Upper lobe of right lung (tissue), 1 donor: ENCODE measurements around the gene HOXC10. TPM values are rescaled to one million over a fixed set of nuclear protein-coding genes. Genes with fewer than 3 reads are reported as not detected.
A peak's percentile ranks its signal among the peaks of the same experiment; 100 is the strongest.

ENCODE experiments used
- ATAC-seq: fragments of 200-7000 bp; cut with Tn5 transposase; one replicate; pipeline ENCODE4 v1.9.1; 2020; ENCODE audit warnings: mild to moderate bottlenecking, moderate library complexity
- DNase-seq: peaks from one replicate; pipeline ENCODE4 v3.0.0-alpha.2; 2020
- H3K27ac ChIP-seq: fragments of 200-600 bp; one replicate; pipeline ENCODE4 v1.8.0; 2022
- H3K27me3 ChIP-seq: fragments of 200-600 bp; one replicate; pipeline ENCODE4 v1.8.0; 2022; ENCODE audit warnings: mild to moderate bottlenecking
- H3K36me3 ChIP-seq: fragments of 200-600 bp; one replicate; pipeline ENCODE4 v1.8.0; 2022
- H3K4me1 ChIP-seq: fragments of 200-600 bp; one replicate; pipeline ENCODE4 v1.8.0; 2022
- H3K4me3 ChIP-seq: fragments of 200-600 bp; one replicate; pipeline ENCODE4 v1.8.0; 2022; ENCODE audit warnings: mild to moderate bottlenecking
- H3K9me3 ChIP-seq: fragments of 200-600 bp; one replicate; pipeline ENCODE4 v1.8.0; 2022
- CTCF ChIP-seq: fragments of 200-600 bp; IDR thresholded peaks from one replicate; pipeline ENCODE4 v1.8.0; 2022; ENCODE audit warnings: antibody characterized with exemption
- intact Hi-C: fragments of 100-400 bp; cut with DNase I; formaldehyde crosslinking; loops from one replicate; pipeline ENCODE4 v1.11.0; 2022
- total RNA-seq: library from RNA; stranded (reverse); fragmentation: NEBNext Ultra II Directional; extraction: Animal tissue kit (Norgen Biotek cat#: 25700); gene quantifications from one replicate; pipeline ENCODE4 v1.2.1, GENCODE V29; 2021
- donor health status: DM: no; HTN: yes; CAD: no; lungs with severe emphysema.

Gene HOXC10
- total RNA-seq, 1 donor from 2014 or later = not detected

- H3K27ac ChIP-seq = no peak overlapping the region
- no peak for ATAC-seq
- H3K9me3 ChIP-seq = no peaks in the 10 kb centered on the region
- no peaks in the 10 kb centered on the region for H3K36me3 ChIP-seq
- DNase-seq = no peak
- peaks cover 94% of the 10 kb centered on the region for H3K27me3 ChIP-seq
- peaks cover 13% of the 10 kb centered on the region for H3K4me1 ChIP-seq
- TF ChIP-seq CTCF = no peak
- intact Hi-C loops = loop anchor here (5.0 kb wide), 1 partner anchor 189 kb away; no protein-coding TSS in a partner anchor
- no peak overlapping the region for H3K4me3 ChIP-seq
These were observed 23.3 kb downstream of the HOXC10 start for GRCh38 chr12:54008260-54008552.

GRCh38 chr12:54009171-54010052 lies 24.5 kb downstream of the HOXC10 start:
- ATAC-seq (no peak), DNase-seq (no peak)
- TF ChIP-seq CTCF = no peak
- intact Hi-C loops = loop anchor here (5.0 kb wide), 1 partner anchor 188 kb away; no protein-coding TSS in a partner anchor
- peak overlapping the region; percentile 21 for H3K4me3 ChIP-seq
- no peaks in the 10 kb centered on the region for H3K36me3 ChIP-seq
- H3K9me3 ChIP-seq = no peaks in the 10 kb centered on the region
- H3K27me3 ChIP-seq = peaks cover 92% of the 10 kb centered on the region
- peaks cover 13% of the 10 kb centered on the region for H3K4me1 ChIP-seq
- H3K27ac ChIP-seq = no peak overlapping the region

- no peak for DNase-seq
- no peak overlapping the region for H3K27ac ChIP-seq
- peaks cover 92% of the 10 kb centered on the region for H3K27me3 ChIP-seq
These were observed 25.4 kb downstream of the HOXC10 start for GRCh38 chr12:54010053-54010971.

GRCh38 chr12:54010972-54011664 lies 26.2 kb downstream of the HOXC10 start:
- TF ChIP-seq CTCF = no peak
- no peaks in the 10 kb centered on the region for H3K36me3 ChIP-seq
- H3K4me3 ChIP-seq = no peak overlapping the region
- peaks cover 92% of the 10 kb centered on the region for H3K27me3 ChIP-seq
- DNase-seq = no peak
- no peak for ATAC-seq
- no peaks in the 10 kb centered on the region for H3K9me3 ChIP-seq
- intact Hi-C loops = no loop called here
- H3K27ac ChIP-seq = no peak overlapping the region
- H3K4me1 ChIP-seq = peaks cover 12% of the 10 kb centered on the region

More at GRCh38 chr12:54010053-54010971, 25.4 kb downstream of the HOXC10 start:
- no peak for TF ChIP-seq CTCF
- intact Hi-C loops = no loop called here
- H3K36me3 ChIP-seq = no peaks in the 10 kb centered on the region
- no peaks in the 10 kb centered on the region for H3K9me3 ChIP-seq
- no peak overlapping the region for H3K4me3 ChIP-seq
- H3K4me1 ChIP-seq = peaks cover 13% of the 10 kb centered on the region
- ATAC-seq = no peak
